KG1 (cell line): Measurements from ENCODE around the gene MDK.
A peak's percentile ranks its signal among the peaks of the same experiment; 100 is the strongest.

Experiments used
- DNase-seq: peaks from one replicate; lab custom pipeline; 2025; lab: John Stamatoyannopoulos, UW

The MDK gene, protein sequence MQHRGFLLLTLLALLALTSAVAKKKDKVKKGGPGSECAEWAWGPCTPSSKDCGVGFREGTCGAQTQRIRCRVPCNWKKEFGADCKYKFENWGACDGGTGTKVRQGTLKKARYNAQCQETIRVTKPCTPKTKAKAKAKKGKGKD

DNA sequence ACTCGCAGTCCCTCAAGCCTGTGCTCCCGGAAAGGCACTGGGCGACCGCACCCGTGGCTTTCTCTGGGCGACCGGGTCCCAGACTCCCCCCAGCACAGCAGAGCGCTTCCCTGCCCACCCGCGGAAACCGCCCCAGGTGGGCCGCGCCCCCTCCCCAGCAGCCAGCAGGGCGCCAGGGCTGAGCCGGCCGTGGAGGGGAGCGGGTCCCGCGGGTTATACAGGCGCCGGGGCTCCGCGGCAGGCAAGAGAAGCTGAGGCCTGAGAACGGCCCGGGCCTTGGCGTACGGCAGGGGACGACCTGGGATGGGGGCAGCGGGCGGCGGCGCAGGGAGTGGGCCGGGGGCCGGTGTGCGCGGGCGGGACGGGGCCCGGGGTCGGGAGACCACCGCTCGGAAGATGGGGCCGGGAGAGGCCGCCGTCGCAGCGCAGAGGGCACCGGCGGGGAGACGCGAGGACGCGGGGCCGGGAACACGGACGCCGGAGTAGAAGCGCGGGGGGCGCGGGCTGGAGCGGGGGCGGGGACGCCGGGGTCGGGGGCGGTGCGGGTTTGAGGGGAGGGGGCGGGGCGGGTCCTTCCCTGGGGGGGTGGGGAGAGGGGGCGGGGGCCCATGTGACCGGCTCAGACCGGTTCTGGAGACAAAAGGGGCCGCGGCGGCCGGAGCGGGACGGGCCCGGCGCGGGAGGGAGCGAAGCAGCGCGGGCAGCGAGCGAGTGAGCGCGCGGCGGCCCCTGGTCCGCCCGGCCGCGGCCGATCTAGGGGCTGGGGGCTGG is at the start of gene MDK:
MDK (plus strand) TSS at position 622 of the 771 bp plus-strand sequence. CDS start 389 bp downstream, outside the sequence.
- DNase-seq, result no peak

DNA sequence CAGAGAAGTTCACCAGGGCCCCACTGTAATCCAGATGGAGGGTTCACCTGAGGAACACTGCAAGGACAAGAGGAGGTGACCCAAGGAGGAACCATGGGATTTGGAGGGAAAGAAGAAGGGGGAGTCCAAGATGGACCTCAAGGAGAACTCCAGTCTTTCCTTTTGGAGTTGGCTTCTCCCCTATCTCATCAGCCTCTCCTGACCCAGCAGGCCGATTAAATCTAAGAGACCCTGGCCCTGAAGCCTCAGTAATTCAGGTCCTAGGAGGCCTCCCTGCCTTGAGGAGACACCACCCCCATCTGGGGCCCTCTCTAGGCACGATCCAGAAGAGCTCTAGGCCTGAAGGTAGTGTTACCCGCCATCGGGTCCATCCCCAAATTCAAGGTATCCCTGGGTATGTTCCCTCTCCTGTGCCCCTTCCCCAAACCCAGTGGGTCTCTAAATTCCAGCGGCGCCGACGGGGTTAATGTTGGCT is 49.3 kb upstream of the MDK start:
- no peak for DNase-seq

- DNase-seq, result no peak
Observed at GRCh38 chr11:46332568-46333393, 48.7 kb upstream of the MDK start.

- DNase-seq, result no peak
Observed at GRCh38 chr11:46333394-46333947, 48.0 kb upstream of the MDK start.

DNA sequence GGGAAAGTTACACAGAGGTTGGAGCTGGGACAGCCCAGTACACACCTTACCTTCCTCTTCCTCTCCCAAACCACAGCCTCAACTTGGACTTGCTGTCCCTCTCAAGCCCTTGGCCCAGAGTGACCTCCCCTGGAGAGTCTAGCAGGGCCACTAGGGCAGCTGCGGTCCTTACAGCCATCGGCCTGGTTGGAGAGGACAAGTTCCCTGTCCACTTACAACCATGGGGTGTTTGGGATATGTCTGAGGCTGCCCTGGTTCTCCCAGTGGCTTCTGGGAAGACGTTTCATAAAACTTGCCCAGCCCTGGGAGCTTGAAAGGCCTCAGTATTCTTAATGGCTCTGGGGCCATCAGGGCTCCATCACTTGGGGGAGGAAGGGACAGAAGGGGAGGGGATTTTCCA is 47.3 kb upstream of the MDK start:
- no peak for DNase-seq

DNA sequence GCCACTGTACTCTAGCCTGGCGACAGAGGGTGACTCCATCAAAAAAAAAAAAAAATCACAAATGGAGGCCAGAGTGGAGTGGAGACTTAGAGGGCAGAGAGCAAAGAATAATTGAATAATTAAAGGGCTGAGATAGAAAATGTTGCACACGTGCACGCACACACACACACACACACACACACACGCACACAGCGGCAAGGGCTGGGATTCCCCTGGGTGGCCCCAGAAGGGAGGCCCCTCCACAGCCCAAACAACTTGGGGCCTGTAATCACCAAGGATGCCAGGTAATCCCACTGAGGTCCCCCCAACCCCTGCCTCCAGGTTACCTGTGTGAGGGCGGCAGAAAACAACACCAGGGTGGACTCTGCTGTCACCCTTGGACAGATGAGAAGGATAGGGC is 46.2 kb upstream of the MDK start:
- no peak for DNase-seq

DNA sequence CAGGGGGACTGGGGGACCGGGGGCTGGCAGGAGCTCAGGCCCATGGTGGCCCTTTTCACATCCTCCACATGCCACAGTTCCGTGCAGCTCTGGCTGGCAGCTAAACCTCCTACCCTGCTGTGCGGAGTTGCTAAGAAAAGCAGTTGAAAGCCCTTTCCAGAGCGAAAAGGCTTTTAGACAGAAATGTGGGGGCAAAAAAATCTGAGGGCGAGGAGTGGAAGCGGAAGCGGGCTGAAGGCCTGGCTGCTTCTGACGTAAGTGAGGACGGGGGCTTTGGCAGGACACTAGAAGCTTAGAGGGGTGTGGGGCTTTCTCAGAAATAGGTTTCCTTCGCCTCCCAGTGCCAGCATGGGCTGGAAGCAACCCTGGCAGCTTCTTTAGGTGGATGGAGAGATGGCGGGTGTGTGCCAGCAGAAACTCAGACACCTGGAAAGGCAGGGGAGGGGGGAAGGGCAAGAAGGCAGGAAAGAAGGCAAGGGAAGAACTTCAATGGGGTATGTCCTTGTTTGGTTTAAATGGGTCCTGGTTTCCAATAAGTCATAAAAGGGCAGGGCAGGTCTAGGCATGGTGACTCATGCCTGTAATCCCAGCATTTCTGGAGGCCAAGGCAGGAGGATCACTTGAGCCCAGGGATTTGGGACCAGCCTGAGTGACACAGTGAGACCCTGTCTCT is 45.4 kb upstream of the MDK start:
- DNase-seq, result no peak

GRCh38 chr11:46336563-46337180 is 44.8 kb upstream of the MDK start:
- DNase-seq, result no peak

- no peak for DNase-seq
Observed at GRCh38 chr11:46337626-46338345, 43.7 kb upstream of the MDK start.

GRCh38 chr11:46338636-46338987 is 42.9 kb upstream of the MDK start:
- DNase-seq, result no peak

DNA sequence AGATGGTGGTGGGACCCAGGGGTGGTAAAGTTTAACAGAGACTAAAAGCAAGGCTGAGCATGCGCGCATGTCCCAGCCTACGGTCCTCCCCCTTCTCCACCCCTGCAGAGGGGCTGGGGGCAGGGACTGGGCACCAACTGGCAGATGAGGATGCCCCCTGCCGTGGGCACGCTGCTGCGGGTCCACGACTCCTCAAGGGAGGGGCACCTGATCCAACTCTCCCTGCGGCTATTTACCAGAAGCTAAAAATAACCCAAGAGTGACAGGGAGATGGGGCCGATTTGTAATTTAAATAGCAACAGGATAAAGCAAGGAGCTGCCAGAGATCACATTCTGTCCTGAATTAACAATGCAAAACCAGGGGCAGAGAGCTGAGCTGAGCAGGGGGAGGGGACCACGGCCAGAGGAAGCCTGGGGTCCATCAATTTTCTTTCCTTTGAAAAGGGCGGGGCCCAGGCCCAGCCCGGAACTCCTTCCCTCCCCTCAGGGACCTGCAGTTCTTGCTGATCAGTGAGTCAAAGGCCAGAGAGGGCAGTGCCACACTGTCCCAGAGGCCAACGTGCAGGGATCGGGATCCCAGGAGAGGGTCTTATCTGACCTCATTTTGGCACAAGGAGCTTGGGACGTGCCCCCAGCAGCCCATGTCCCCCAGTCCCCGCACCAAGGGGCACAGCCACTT is 42.3 kb upstream of the MDK start:
- DNase-seq, result no peak

GRCh38 chr11:46339816-46340215 is 41.7 kb upstream of the MDK start:
- no peak for DNase-seq

DNA sequence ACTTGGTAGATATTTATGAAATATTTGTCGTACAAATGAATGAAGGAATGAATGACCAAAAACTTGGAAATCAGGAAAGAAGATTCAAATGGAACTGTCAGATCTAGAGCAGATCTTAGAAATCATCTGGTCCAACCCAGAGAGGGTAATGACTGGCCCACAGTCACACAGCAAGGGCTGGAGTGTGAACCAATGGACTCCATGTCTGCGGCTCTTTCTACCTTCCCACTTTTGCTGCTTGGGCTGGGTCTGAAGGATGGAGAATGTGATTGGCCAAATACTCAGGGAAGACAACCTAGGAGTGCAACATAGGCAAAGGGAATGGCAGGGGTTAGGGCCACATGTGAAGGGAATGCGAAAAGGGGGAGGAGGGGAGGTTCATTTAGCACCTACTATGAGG is 40.0 kb upstream of the MDK start:
- no peak for DNase-seq

GRCh38 chr11:46342239-46342638 is 39.2 kb upstream of the MDK start:
- peak; percentile 25 for DNase-seq

GRCh38 chr11:46343520-46343919 is 37.9 kb upstream of the MDK start:
- DNase-seq, result no peak

DNA sequence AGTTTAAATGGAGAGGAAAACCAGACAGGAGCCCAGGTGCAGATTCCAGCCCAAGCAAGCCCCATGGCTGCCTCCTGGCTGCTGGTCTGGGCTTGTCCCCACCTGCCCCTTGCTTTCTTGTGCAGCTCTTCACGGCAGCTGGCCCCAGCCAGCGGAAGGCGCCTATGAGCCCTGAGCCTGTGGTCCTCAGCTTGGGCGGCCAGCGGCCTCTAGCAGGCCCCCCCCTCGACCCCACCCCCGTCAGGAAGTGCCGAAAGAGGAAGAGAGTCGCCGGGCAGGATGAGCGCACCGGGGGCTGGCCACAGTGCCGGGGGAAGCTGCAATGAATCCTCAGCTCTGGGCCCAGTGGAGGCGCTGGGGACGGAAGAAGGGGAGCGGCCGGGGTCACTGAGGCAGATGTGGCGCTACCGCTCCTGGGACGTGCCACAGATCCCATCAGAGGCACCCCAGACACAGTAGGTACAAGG is 36.3 kb upstream of the MDK start:
- peak; percentile 46 for DNase-seq

DNA sequence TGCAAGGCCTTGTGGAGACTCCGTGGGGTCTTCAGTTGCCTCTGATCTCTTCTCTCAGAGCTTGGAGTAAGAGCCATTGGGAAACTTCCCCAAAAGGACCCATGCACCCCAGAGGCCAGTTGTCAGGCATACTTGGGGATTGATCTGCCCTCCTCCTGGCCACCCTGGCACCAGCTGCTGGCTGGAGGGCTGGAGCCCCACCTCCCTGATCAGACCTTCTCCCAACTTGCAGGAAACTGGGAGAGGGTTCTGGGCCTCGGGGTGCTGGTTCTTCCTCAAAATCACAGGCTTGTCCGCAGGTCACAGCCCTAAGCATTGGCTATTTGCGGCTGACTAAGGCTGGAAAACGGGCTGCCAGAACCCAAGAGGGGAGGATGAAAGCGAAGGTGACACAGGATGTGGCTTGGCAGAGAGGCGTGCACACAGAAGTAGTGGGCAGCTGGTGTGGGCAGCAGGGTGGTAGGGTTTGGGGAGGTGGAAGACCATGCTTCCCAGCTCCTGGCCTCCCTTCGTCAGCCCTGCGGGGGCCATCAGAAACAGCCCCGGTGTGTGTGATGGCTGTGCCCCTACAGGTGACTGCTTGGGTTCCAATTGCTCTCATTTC is 35.5 kb upstream of the MDK start:
- DNase-seq, result no peak

GRCh38 chr11:46346886-46347636 is 34.4 kb upstream of the MDK start, which contains the start of gene DGKZ:
TSS of gene DGKZ (plus strand) at chr11:46347463. CDS start at chr11:46347660, 197 bp downstream.
- DNase-seq, result peak; percentile 54
